K562 (cell line): ENCODE data around the gene CC2D1A. TPM values are rescaled to one million over a fixed set of nuclear protein-coding genes. Genes with fewer than 3 reads are reported as not detected.

Experiments
- ATAC-seq: fragments of 200-7000 bp; cut with Tn5 transposase; 3 replicates; pipeline ENCODE4 v1.9.1; 2020; ENCODE audit warnings: moderate library complexity
- BruUV-seq: library from RNA; stranded (reverse); fragments of 400-500 nt; replicated peaks from 2 replicates; lab custom pipeline; 2021; lab: Mats Ljungman, UMichigan
- CTCF ChIA-PET: fragments of 300-600 bp; formaldehyde crosslinking; extraction: SDS; loops from one replicate; lab custom pipeline; 2021; ENCODE audit warnings: low intra/inter-chr PET ratio; lab: Yijun Ruan, JAX
- POLR2A ChIA-PET: fragments of 300-600, 350-650 bp; sonication (Branson Sonifier 250); formaldehyde crosslinking; extraction: SDS; loops from one replicate; lab custom pipeline; 2021; ENCODE audit warnings: antibody characterized with exemption, inconsistent platforms; lab: Yijun Ruan, JAX
- DNase-seq, 4 experiments: peaks; one replicate each; pipeline versions ENCODE4 v3.0.0 to v3.0.0-alpha.2; 2011 to 2018; ENCODE audit warnings: low spot score in 3 of 4, mixed read lengths in 3 of 4; ENCODE audit errors: extremely low read depth in 1 of 4
- FAIRE-seq: peaks from 2 replicates; lab custom pipeline; 2011; peaks lifted over from hg19 to GRCh38; lab: Jason Lieb, UNC
- H2AFZ ChIP-seq: 2 replicates; pipeline ENCODE4 v1.6.0; 2011; ENCODE audit warnings: low read depth, low read length, control low read depth, inconsistent platforms
- H3K27ac ChIP-seq: fragments of 200-600 bp; 3 replicates; pipeline ENCODE4 v1.8.0; 2011; ENCODE audit warnings: low read depth, mild to moderate bottlenecking, control low read depth, inconsistent platforms, low read length, moderate library complexity, mixed read lengths; ENCODE audit errors: extremely low read depth
- H3K27me3 ChIP-seq, 2 experiments: fragments of 300-600 bp in 1 of 2; 2 replicates in 1 of 2; 3 replicates in 1 of 2; pipeline versions ENCODE4 v1.6.0 to v1.8.0; 2011; ENCODE audit warnings: inconsistent platforms in 2 of 2, low read length in 2 of 2, mild to moderate bottlenecking in 1 of 2, mixed read lengths in 1 of 2, moderate library complexity in 1 of 2; ENCODE audit not compliant: control insufficient read depth in 2 of 2, insufficient read depth in 2 of 2
- H3K36me3 ChIP-seq: fragments of 300-600 bp; 3 replicates; pipeline ENCODE4 v1.8.0; 2011; ENCODE audit warnings: mild to moderate bottlenecking, low read length, inconsistent platforms; ENCODE audit not compliant: control insufficient read depth, insufficient read depth
- H3K4me1 ChIP-seq, 2 experiments: fragments of 200-600 bp in 1 of 2; replicated peaks in 1 of 2; 2 replicates in 1 of 2; 3 replicates in 1 of 2; pipeline versions ENCODE4 v1.5.1 to v1.8.0; 2011; ENCODE audit warnings: inconsistent platforms in 2 of 2, low read length in 2 of 2, mild to moderate bottlenecking in 1 of 2, mixed read lengths in 1 of 2, moderate library complexity in 1 of 2; ENCODE audit not compliant: control insufficient read depth in 2 of 2, insufficient read depth in 2 of 2
- H3K4me2 ChIP-seq: 2 replicates; pipeline ENCODE4 v1.6.1; 2011; ENCODE audit warnings: low read length, control low read depth, inconsistent platforms, mixed read lengths; ENCODE audit not compliant: insufficient read depth
- H3K4me3 ChIP-seq: fragments of 200-600 bp; sonication (generic), shearing (Covaris generic); 2 replicates; pipeline ENCODE4 v1.5.1; 2016; ENCODE audit warnings: control low read depth, inconsistent platforms
- H3K79me2 ChIP-seq: fragments of 200-600 bp; 3 replicates; pipeline ENCODE4 v1.8.0; 2011; ENCODE audit warnings: low read length, inconsistent platforms; ENCODE audit not compliant: control insufficient read depth, insufficient read depth
- H3K9ac ChIP-seq, 2 experiments: 2 replicates each; pipeline versions ENCODE4 v1.6.0 to v1.6.1; 2011; ENCODE audit warnings: low read depth in 2 of 2, low read length in 2 of 2, control low read depth in 1 of 2, inconsistent platforms in 1 of 2, mild to moderate bottlenecking in 1 of 2, mixed read lengths in 1 of 2; ENCODE audit not compliant: insufficient read depth in 1 of 2
- H3K9me1 ChIP-seq: one replicate; pipeline ENCODE4 v1.6.0; 2011; ENCODE audit warnings: inconsistent platforms, mild to moderate bottlenecking, low read length, moderate library complexity; ENCODE audit not compliant: control insufficient read depth, insufficient read depth
- H3K9me3 ChIP-seq: replicated peaks from 2 replicates; pipeline ENCODE4 v1.5.1; 2011; ENCODE audit warnings: low read depth, low read length, inconsistent platforms; ENCODE audit not compliant: control insufficient read depth, insufficient read depth
- H4K20me1 ChIP-seq: replicated peaks from 2 replicates; pipeline ENCODE4 v1.6.1; 2011; ENCODE audit warnings: low read length, inconsistent platforms, mixed read lengths; ENCODE audit not compliant: control insufficient read depth, insufficient read depth
- BRF1 ChIP-seq: IDR thresholded peaks from 3 replicates; pipeline ENCODE4 v1.6.1; 2011; ENCODE audit warnings: borderline replicate concordance, mild to moderate bottlenecking; ENCODE audit not compliant: insufficient read length; ENCODE audit errors: extremely low read depth
- CBX3 ChIP-seq, 2 experiments: IDR thresholded peaks; 1 replicate in 1 of 2; 2 replicates in 1 of 2; pipeline ENCODE4 v1.6.1; 2012; ENCODE audit warnings: inconsistent platforms in 2 of 2, low read length in 2 of 2, borderline replicate concordance in 1 of 2, control low read depth in 1 of 2
- DMBX1 ChIP-seq: fragments of 250-450 bp; sonication (Bioruptor Pico); IDR thresholded peaks from 2 replicates; pipeline ENCODE4 v1.8.0; 2022; ENCODE audit warnings: inconsistent platforms, mild to moderate bottlenecking, moderate library complexity, borderline replicate concordance
- FOXJ3 ChIP-seq: sonication (generic); formaldehyde crosslinking; IDR thresholded peaks from 2 replicates; pipeline ENCODE4 v1.4.0; 2020; ENCODE audit warnings: mild to moderate bottlenecking, missing genetic modification reagents
- HOMEZ ChIP-seq: fragments of 250-450 bp; sonication (Bioruptor Pico); IDR thresholded peaks from 2 replicates; pipeline ENCODE4 v1.4.0; 2020; ENCODE audit warnings: mild to moderate bottlenecking, moderate library complexity
- NR2C2 ChIP-seq, 2 experiments: fragments of 200-800 bp in 1 of 2; sonication (Bioruptor generic) in 1 of 2; sonication (generic) in 1 of 2; formaldehyde crosslinking in 1 of 2; IDR thresholded peaks; 2 replicates each; pipeline versions ENCODE4 v1.6.1 to v1.8.0; 2016 to 2022; ENCODE audit warnings: mild to moderate bottlenecking in 1 of 2, missing compliant biosample characterization in 1 of 2, missing genetic modification characterization in 1 of 2, missing genetic modification reagents in 1 of 2
- RBBP5 ChIP-seq: fragments of 200-600 bp; sonication (generic); IDR thresholded peaks from 2 replicates; pipeline ENCODE4 v1.6.1; 2012; ENCODE audit warnings: borderline replicate concordance, mild to moderate bottlenecking, low read length, control low read depth, inconsistent platforms; ENCODE audit not compliant: insufficient read depth, poor library complexity, severe bottlenecking
- RBM39 ChIP-seq: fragments of 200-400 bp; formaldehyde crosslinking; optimal IDR thresholded peaks from 2 replicates; pipeline ENCODE3; 2018; ENCODE audit warnings: low read depth, low read length
- TSHZ1 ChIP-seq: fragments of 250-450 bp; sonication (Bioruptor Pico); IDR thresholded peaks from 2 replicates; pipeline ENCODE4 v1.4.0; 2020; ENCODE audit warnings: mild to moderate bottlenecking, moderate library complexity
- ZNF263 ChIP-seq: sonication (generic); formaldehyde crosslinking; IDR thresholded peaks from 2 replicates; pipeline ENCODE4 v1.8.0; 2022; ENCODE audit warnings: mild to moderate bottlenecking, missing genetic modification reagents, borderline replicate concordance
- ZNF740 ChIP-seq, 3 experiments: fragments of 200-800 bp in 1 of 3; sonication (Bioruptor generic) in 1 of 3; sonication (generic) in 1 of 3; formaldehyde crosslinking in 1 of 3; IDR thresholded peaks; 2 replicates each; pipeline versions ENCODE4 v1.6.1 to v1.8.0; 2016 to 2022; ENCODE audit warnings: mild to moderate bottlenecking in 2 of 3, missing compliant biosample characterization in 2 of 3, missing genetic modification characterization in 2 of 3, missing genetic modification reagents in 1 of 3
- WGBS: fragments of 100-300 bp; shearing (Covaris generic); methylation state at CpG from one replicate; pipeline ENCODE4 v1.1.6; 2016; ENCODE audit warnings: low coverage, mixed read lengths; ENCODE audit not compliant: insufficient coverage; ENCODE audit errors: missing lambda C conversion rate; 5-methylcytosine and 5-hydroxymethylcytosine counted together
- in situ Hi-C: fragments of 300-500 bp; cut with MboI; formaldehyde crosslinking; loops from 4 replicates; pipeline ENCODE4 v1.15.0; 2018; ENCODE audit warnings: inconsistent platforms, mixed read lengths
- intact Hi-C: fragments of 100-400 bp; cut with micrococcal nuclease; formaldehyde crosslinking; loops from 2 replicates; pipeline ENCODE4 v1.14.2; 2022
- polyA plus RNA-seq, 8 experiments: library from polyadenylated mRNA; depleted of rRNA in 4 of 8; stranded (reverse) in 5 of 8; unstranded in 3 of 8; fragments of >200 nt; fragmentation: Nextera tagmentation in 2 of 8; fragmentation: Illumina TruSeq in 1 of 8; extraction: Ambion mirVana in 2 of 8; extraction: Trizol in 1 of 8; gene quantifications; 2 replicates each; pipeline versions ENCODE4 v1.2.1 to v1.2.3, GENCODE V29; 2011 to 2014; ENCODE audit warnings: inconsistent platforms in 1 of 8, missing spikeins in 1 of 8
- total RNA-seq, 7 experiments: library from RNA; depleted of rRNA in 6 of 7; stranded (reverse); fragments of >200 nt in 6 of 7; fragmentation: Illumina TruSeq in 2 of 7; extraction: Trizol in 2 of 7; gene quantifications; 2 replicates each; pipeline versions ENCODE4 v1.2.1 to v1.2.3, GENCODE V29; 2011 to 2021; ENCODE audit warnings: low replicate concordance in 1 of 7

Gene CC2D1A
- total and polyA plus RNA-seq, 9 of the 15 experiments (the other 6 are each of a cell fraction or from before 2014, with no cell fraction given): 0.32 to 31.0 (median 12.9) TPM

DNA sequence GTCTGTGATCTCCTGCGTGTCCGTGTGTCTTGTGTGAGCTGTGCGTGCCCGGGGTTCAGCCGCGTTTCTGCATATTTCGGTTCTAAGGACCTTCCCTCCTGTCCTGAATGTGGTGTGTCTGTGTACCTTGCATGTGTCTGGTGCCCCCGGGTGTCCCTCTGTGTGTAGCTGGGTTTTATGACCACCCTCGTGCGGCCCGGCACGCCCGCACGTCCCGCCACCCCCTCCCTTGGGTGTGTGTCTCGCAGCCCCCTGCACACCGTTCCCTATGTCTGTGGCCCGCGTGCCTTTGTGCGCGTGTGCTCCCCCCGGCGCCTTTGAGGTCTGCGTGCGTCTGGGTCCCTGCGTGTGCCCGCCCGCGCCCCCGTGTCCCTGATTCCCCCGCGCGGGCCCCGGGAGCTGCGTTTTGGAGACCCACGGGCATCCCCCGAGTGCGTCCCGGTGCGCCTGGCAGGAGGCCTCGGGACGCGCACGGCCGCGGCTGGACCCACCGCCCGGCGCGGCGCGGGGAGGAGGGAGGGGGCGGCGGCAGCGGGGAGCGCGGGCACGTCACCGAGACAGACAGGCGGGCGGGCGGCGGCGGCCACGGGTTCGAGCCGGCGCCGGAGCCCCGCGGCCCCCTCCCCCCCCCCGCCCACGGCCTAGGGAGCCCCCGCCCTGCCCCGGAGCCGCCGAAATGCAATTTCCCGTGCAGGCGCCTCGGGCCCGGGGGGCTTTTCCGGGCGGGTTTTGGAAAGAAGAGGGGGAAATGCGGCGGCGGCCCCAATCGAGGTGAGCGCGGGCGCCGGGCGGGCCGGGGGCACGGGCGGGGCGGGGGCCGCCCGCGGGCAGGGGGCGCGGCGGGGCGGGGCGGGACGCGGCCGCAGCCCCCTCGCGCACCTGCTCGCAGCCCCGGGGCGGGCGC, 41.1 kb upstream of the CC2D1A start:
- Histone ChIP-seq H3K9ac (no peak overlapping the region), H3K4me2 (no peak overlapping the region), H3K9me3 (no peaks in the 10 kb centered on the region; the same call in 1 of the 2 replicates), H3K79me2 (no peaks in the 10 kb centered on the region), H2AFZ (no peak overlapping the region), H3K36me3 (no peaks in the 10 kb centered on the region), H3K9me1 (no peaks in the 10 kb centered on the region), H4K20me1 (peaks cover 5% of the 10 kb centered on the region; the same call in 1 of the 2 replicates), H3K4me1 (peaks cover 6 to 31% of the 10 kb centered on the region in 2 experiments; a peak in 3 of 5 replicates), H3K4me3 (peak overlapping the region; percentile 11; the same call in 1 of the 2 replicates), H3K27ac (no peak overlapping the region), H3K27me3 (peaks cover 14 to 25% of the 10 kb centered on the region in 2 experiments; a peak in 4 of 5 replicates)
- intact Hi-C loops (loop anchor here (5.0 kb wide), 1 partner anchor 38 kb away; no protein-coding TSS in a partner anchor), in situ Hi-C loops (loop anchor here (5.0 kb wide), 2 partner anchors 78 to 258 kb away; no protein-coding TSS in a partner anchor)
- 57% methylated on average over 12 of the region's 113 CpGs for WGBS
- ChIA-PET POLR2A (interaction anchor here (0.7 kb wide), 1 partner anchor 25 kb away, joined by 3 read pairs; no protein-coding TSS in a partner anchor), CTCF (no interaction called here)
- no peak for ATAC-seq
- DNase-seq: peak in 2 of 4 experiments; percentile 44 to 46
- BruUV-seq: no TSS peak
- no peak for FAIRE-seq
- no peak for TF ChIP-seq RBBP5
- no peak for TF ChIP-seq ZNF740 (CRISPR knock-in tag; IDR thresholded peaks at IDR 0.05)
- no peak for TF ChIP-seq ZNF740 (tag; IDR thresholded peaks at IDR 0.05)
- no peak for TF ChIP-seq CBX3 (IDR thresholded peaks at IDR 0.05; ENCODE audit: borderline replicate concordance in 1 of 2, low read length in 2 of 2)
- TF ChIP-seq DMBX1 (CRISPR knock-in tag): no peak
- TF ChIP-seq HOMEZ: no peak
- TF ChIP-seq RBM39: no peak
- TF ChIP-seq TSHZ1 (CRISPR knock-in tag): no peak
- TF ChIP-seq BRF1: no peak
- TF ChIP-seq ZNF263 (CRISPR knock-in tag): no peak
- TF ChIP-seq FOXJ3: no peak
- no peak for TF ChIP-seq NR2C2 (CRISPR knock-in tag; IDR thresholded peaks at IDR 0.05)
- TF ChIP-seq NR2C2 (tag; IDR thresholded peaks at IDR 0.05): no peak
